ENCODE results near the gene JMJD1C. TPM values are rescaled to one million over a fixed set of nuclear protein-coding genes. Genes with fewer than 3 reads are reported as not detected.
"Not testable (repeated sequence)": the region's sequence is repeated elsewhere in the genome, so short reads cannot be mapped to it uniquely, and the experiment has no call there.

Gene JMJD1C
- polyA plus RNA-seq, 1 donor = 104 TPM

- H3K9me3 ChIP-seq (ENCODE audit: control insufficient read depth, low read depth, low read length) = no peaks in the 10 kb centered on the region
- DNase-seq = no peak
- no peaks in the 10 kb centered on the region for H3K4me1 ChIP-seq (ENCODE audit: control insufficient read depth, insufficient read depth, low read length)
- WGBS (ENCODE audit: insufficient coverage, low lambda C conversion rate) = 100% methylated on average over 1 of the region's 2 CpGs
- no peak overlapping the region for H3K4me3 ChIP-seq (ENCODE audit: low read length)
- no peak overlapping the region for H3K27ac ChIP-seq (ENCODE audit: low read length)
- no peaks in the 10 kb centered on the region for H3K27me3 ChIP-seq (ENCODE audit: control insufficient read depth, insufficient read depth, low read length)
- no peaks in the 10 kb centered on the region for H3K36me3 ChIP-seq (ENCODE audit: control insufficient read depth, insufficient read depth, low read length)
These were observed 99.6 kb downstream of the JMJD1C start for GRCh38 chr10:63365976-63366765.

- Histone ChIP-seq H3K4me1 (ENCODE audit: control insufficient read depth, insufficient read depth, low read length) (no peaks in the 10 kb centered on the region), H3K9me3 (ENCODE audit: control insufficient read depth, low read depth, low read length) (no peaks in the 10 kb centered on the region), H3K27ac (ENCODE audit: low read length) (no peak overlapping the region), H3K36me3 (ENCODE audit: control insufficient read depth, insufficient read depth, low read length) (no peaks in the 10 kb centered on the region), H3K27me3 (ENCODE audit: control insufficient read depth, insufficient read depth, low read length) (no peaks in the 10 kb centered on the region), H3K4me3 (ENCODE audit: low read length) (no peak overlapping the region)
- WGBS (ENCODE audit: insufficient coverage, low lambda C conversion rate) = 100% methylated on average over 2 of the region's 2 CpGs
- no peak for DNase-seq
These were observed 100.9 kb downstream of the JMJD1C start for GRCh38 chr10:63364918-63365317.

GRCh38 chr10:63363951-63364350 is 101.8 kb downstream of the JMJD1C start:
- Histone ChIP-seq H3K36me3 (ENCODE audit: control insufficient read depth, insufficient read depth, low read length) (no peaks in the 10 kb centered on the region), H3K27ac (ENCODE audit: low read length) (no peak overlapping the region), H3K27me3 (ENCODE audit: control insufficient read depth, insufficient read depth, low read length) (no peaks in the 10 kb centered on the region), H3K4me1 (ENCODE audit: control insufficient read depth, insufficient read depth, low read length) (no peaks in the 10 kb centered on the region), H3K4me3 (ENCODE audit: low read length) (no peak overlapping the region), H3K9me3 (ENCODE audit: control insufficient read depth, low read depth, low read length) (no peaks in the 10 kb centered on the region)
- 100% methylated on average over 1 of the region's 7 CpGs for WGBS (ENCODE audit: insufficient coverage, low lambda C conversion rate)
- DNase-seq = no peak

GRCh38 chr10:63355682-63356081 is 110.1 kb downstream of the JMJD1C start:
- Histone ChIP-seq H3K36me3 (ENCODE audit: control insufficient read depth, insufficient read depth, low read length) (no peaks in the 10 kb centered on the region), H3K27me3 (ENCODE audit: control insufficient read depth, insufficient read depth, low read length) (no peaks in the 10 kb centered on the region)
- DNase-seq = no peak

GRCh38 chr10:63352976-63353375 is 112.8 kb downstream of the JMJD1C start:
- Histone ChIP-seq H3K27me3 (ENCODE audit: control insufficient read depth, insufficient read depth, low read length) (no peaks in the 10 kb centered on the region), H3K4me1 (ENCODE audit: control insufficient read depth, insufficient read depth, low read length) (no peaks in the 10 kb centered on the region), H3K27ac (ENCODE audit: low read length) (no peak overlapping the region), H3K36me3 (ENCODE audit: control insufficient read depth, insufficient read depth, low read length) (no peaks in the 10 kb centered on the region), H3K9me3 (ENCODE audit: control insufficient read depth, low read depth, low read length) (no peaks in the 10 kb centered on the region), H3K4me3 (ENCODE audit: low read length) (no peak overlapping the region)
- no peak for DNase-seq
- WGBS (ENCODE audit: insufficient coverage, low lambda C conversion rate) = 100% methylated on average over 1 of the region's 3 CpGs

More at GRCh38 chr10:63355682-63356081, 110.1 kb downstream of the JMJD1C start:
- Histone ChIP-seq H3K9me3 (ENCODE audit: control insufficient read depth, low read depth, low read length) (no peaks in the 10 kb centered on the region), H3K4me1 (ENCODE audit: control insufficient read depth, insufficient read depth, low read length) (no peaks in the 10 kb centered on the region), H3K27ac (ENCODE audit: low read length) (no peak overlapping the region), H3K4me3 (ENCODE audit: low read length) (no peak overlapping the region)
- no CpG with 5 or more reads among the region's 2 CpGs for WGBS (ENCODE audit: insufficient coverage, low lambda C conversion rate)

- Histone ChIP-seq H3K4me1 (ENCODE audit: control insufficient read depth, insufficient read depth, low read length) (no peaks in the 10 kb centered on the region), H3K9me3 (ENCODE audit: control insufficient read depth, low read depth, low read length) (no peaks in the 10 kb centered on the region), H3K36me3 (ENCODE audit: control insufficient read depth, insufficient read depth, low read length) (peaks cover 2% of the 10 kb centered on the region), H3K27ac (ENCODE audit: low read length) (no peak overlapping the region), H3K4me3 (ENCODE audit: low read length) (no peak overlapping the region), H3K27me3 (ENCODE audit: control insufficient read depth, insufficient read depth, low read length) (no peaks in the 10 kb centered on the region)
- no peak for DNase-seq
- WGBS (ENCODE audit: insufficient coverage, low lambda C conversion rate) = no CpG with 5 or more reads among the region's 3 CpGs
These were observed 117.4 kb downstream of the JMJD1C start for GRCh38 chr10:63348245-63348850.

GRCh38 chr10:63346015-63346441 is 119.7 kb downstream of the JMJD1C start:
- Histone ChIP-seq H3K27me3 (ENCODE audit: control insufficient read depth, insufficient read depth, low read length) (no peaks in the 10 kb centered on the region), H3K4me1 (ENCODE audit: control insufficient read depth, insufficient read depth, low read length) (no peaks in the 10 kb centered on the region), H3K27ac (ENCODE audit: low read length) (no peak overlapping the region), H3K36me3 (ENCODE audit: control insufficient read depth, insufficient read depth, low read length) (peaks cover 2% of the 10 kb centered on the region), H3K9me3 (ENCODE audit: control insufficient read depth, low read depth, low read length) (no peaks in the 10 kb centered on the region), H3K4me3 (ENCODE audit: low read length) (no peak overlapping the region)
- DNase-seq = no peak

GRCh38 chr10:63344269-63344668 is 121.5 kb downstream of the JMJD1C start:
- Histone ChIP-seq H3K9me3 (ENCODE audit: control insufficient read depth, low read depth, low read length) (no peaks in the 10 kb centered on the region), H3K4me3 (ENCODE audit: low read length) (no peak overlapping the region), H3K27ac (ENCODE audit: low read length) (no peak overlapping the region), H3K27me3 (ENCODE audit: control insufficient read depth, insufficient read depth, low read length) (no peaks in the 10 kb centered on the region), H3K36me3 (ENCODE audit: control insufficient read depth, insufficient read depth, low read length) (peaks cover 2% of the 10 kb centered on the region), H3K4me1 (ENCODE audit: control insufficient read depth, insufficient read depth, low read length) (no peaks in the 10 kb centered on the region)
- DNase-seq = no peak
- WGBS (ENCODE audit: insufficient coverage, low lambda C conversion rate) = no CpG with 5 or more reads among the region's 1 CpG

GRCh38 chr10:63343476-63343875 is 122.3 kb downstream of the JMJD1C start:
- Histone ChIP-seq H3K4me1 (ENCODE audit: control insufficient read depth, insufficient read depth, low read length) (no peaks in the 10 kb centered on the region), H3K36me3 (ENCODE audit: control insufficient read depth, insufficient read depth, low read length) (peaks cover 2% of the 10 kb centered on the region), H3K27ac (ENCODE audit: low read length) (no peak overlapping the region), H3K4me3 (ENCODE audit: low read length) (no peak overlapping the region), H3K9me3 (ENCODE audit: control insufficient read depth, low read depth, low read length) (no peaks in the 10 kb centered on the region), H3K27me3 (ENCODE audit: control insufficient read depth, insufficient read depth, low read length) (no peaks in the 10 kb centered on the region)
- WGBS (ENCODE audit: insufficient coverage, low lambda C conversion rate) = 80% methylated on average over 1 of the region's 4 CpGs
- no peak for DNase-seq

- DNase-seq; H3K27me3 ChIP-seq (ENCODE audit: control insufficient read depth, insufficient read depth, low read length); H3K36me3 ChIP-seq (ENCODE audit: control insufficient read depth, insufficient read depth, low read length); H3K4me3 ChIP-seq (ENCODE audit: low read length); H3K4me1 ChIP-seq (ENCODE audit: control insufficient read depth, insufficient read depth, low read length); H3K27ac ChIP-seq (ENCODE audit: low read length); H3K9me3 ChIP-seq (ENCODE audit: control insufficient read depth, low read depth, low read length): not testable (repeated sequence)
- WGBS (ENCODE audit: insufficient coverage, low lambda C conversion rate) = 100% methylated on average over 2 of the region's 7 CpGs
These were observed 126.1 kb downstream of the JMJD1C start for GRCh38 chr10:63339640-63340039.
